Chondrocyte (in vitro differentiated cells): ENCODE data around the gene MOB2. TPM values are rescaled to one million over a fixed set of nuclear protein-coding genes. Genes with fewer than 3 reads are reported as not detected.
A peak's percentile ranks its signal among the peaks of the same experiment; 100 is the strongest.

Experiments
- DNase-seq: peaks from one replicate; pipeline ENCODE4 v3.0.0; 2021; ENCODE audit warnings: mixed read lengths, low spot score
- H3K27ac Mint-ChIP-seq: one replicate; pipeline ENCODE4 v1.8.0; 2021; ENCODE audit warnings: mild to moderate bottlenecking, moderate library complexity, mixed read lengths; ENCODE audit not compliant: unreplicated experiment
- H3K27me3 Mint-ChIP-seq: 2 replicates; pipeline ENCODE4 v1.8.0; 2021; ENCODE audit warnings: low read depth, mixed read lengths
- H3K36me3 Mint-ChIP-seq: 2 replicates; pipeline ENCODE4 v1.8.0; 2021; ENCODE audit warnings: low read depth, mixed read lengths
- H3K4me1 Mint-ChIP-seq: 2 replicates; pipeline ENCODE4 v1.8.0; 2021; ENCODE audit warnings: low read depth, mild to moderate bottlenecking, mixed read lengths
- H3K4me3 Mint-ChIP-seq: one replicate; pipeline ENCODE4 v1.8.0; 2021; ENCODE audit warnings: mild to moderate bottlenecking, moderate library complexity, mixed read lengths; ENCODE audit not compliant: unreplicated experiment
- H3K9me3 Mint-ChIP-seq: 2 replicates; pipeline ENCODE4 v1.8.0; 2021; ENCODE audit warnings: low read depth, mixed read lengths
- long read RNA-seq: library from polyadenylated mRNA; stranded (forward); transcript quantifications from one replicate; pipeline ENCODE4 v2.0.0, GENCODE V29; 2021
- total RNA-seq: library from RNA; stranded (reverse); gene quantifications from 3 replicates; pipeline ENCODE4 v1.2.1, GENCODE V29; 2021
- TF ChIP-seq, protein P1 (sequence below): fragments of 200-600 bp; sonication (generic); IDR thresholded peaks from 2 replicates; pipeline ENCODE4 v1.5.0; 2021; ENCODE audit warnings: antibody characterized with exemption, mild to moderate bottlenecking, moderate library complexity

The MOB2 gene, protein sequence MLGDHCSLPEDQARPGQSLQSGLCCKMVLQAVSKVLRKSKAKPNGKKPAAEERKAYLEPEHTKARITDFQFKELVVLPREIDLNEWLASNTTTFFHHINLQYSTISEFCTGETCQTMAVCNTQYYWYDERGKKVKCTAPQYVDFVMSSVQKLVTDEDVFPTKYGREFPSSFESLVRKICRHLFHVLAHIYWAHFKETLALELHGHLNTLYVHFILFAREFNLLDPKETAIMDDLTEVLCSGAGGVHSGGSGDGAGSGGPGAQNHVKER
- total RNA-seq: 24.9 to 28.0 TPM (median 26.9 TPM) in 3 replicates
- long read RNA-seq, partial matches to known transcripts: 27 of 33 reads
- long read RNA-seq, other reads (novel, unspliced or antisense): 6 of 33 reads

DNA sequence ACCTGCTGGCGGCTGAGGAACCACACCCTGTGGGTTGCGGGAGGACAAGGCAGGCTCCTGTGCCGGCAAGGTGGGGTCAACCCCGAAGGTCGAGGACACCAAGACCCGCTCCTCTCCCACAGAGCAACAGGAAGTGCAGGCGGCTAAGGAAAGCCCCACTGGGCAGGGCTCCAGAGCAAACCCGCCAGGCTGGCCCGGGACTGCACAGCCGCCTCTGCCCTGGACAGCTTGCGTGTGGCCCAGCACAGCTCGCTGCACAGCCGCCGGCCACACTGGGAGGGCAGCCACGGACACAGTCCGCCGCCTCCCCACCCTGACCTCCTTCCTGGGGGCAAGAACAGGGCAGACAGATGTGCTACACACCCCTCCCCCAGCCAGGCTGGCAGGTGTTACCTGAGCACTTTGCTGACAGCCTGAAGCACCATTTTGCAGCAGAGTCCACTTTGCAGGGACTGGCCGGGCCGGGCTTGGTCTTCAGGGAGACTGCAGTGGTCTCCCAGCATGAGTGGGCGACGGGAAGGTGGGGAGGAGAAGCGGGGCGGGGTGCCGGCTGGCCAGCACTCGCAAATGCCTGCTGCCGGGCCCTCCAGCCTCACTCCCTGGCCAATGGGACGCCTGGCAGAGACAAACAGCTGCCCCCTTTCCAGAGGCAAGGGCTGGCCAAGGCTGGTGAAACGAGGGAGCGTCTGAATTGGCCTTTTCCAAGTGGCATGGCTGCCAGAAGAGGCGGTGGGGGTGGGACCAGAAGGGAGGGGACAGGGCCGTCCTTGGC, at the start of gene MOB2:
Gene MOB2 (minus strand): TSS at position 726 of the 772 bp plus-strand sequence. CDS start 223 bp downstream, at position 503.
- TF ChIP-seq, protein P1, sequence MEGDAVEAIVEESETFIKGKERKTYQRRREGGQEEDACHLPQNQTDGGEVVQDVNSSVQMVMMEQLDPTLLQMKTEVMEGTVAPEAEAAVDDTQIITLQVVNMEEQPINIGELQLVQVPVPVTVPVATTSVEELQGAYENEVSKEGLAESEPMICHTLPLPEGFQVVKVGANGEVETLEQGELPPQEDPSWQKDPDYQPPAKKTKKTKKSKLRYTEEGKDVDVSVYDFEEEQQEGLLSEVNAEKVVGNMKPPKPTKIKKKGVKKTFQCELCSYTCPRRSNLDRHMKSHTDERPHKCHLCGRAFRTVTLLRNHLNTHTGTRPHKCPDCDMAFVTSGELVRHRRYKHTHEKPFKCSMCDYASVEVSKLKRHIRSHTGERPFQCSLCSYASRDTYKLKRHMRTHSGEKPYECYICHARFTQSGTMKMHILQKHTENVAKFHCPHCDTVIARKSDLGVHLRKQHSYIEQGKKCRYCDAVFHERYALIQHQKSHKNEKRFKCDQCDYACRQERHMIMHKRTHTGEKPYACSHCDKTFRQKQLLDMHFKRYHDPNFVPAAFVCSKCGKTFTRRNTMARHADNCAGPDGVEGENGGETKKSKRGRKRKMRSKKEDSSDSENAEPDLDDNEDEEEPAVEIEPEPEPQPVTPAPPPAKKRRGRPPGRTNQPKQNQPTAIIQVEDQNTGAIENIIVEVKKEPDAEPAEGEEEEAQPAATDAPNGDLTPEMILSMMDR: no peak
- H3K9me3 Mint-ChIP-seq: no peaks in the 10 kb centered on the region
- no peaks in the 10 kb centered on the region for H3K36me3 Mint-ChIP-seq
- H3K4me3 Mint-ChIP-seq: no peak within 1 kb of the TSS
- peak within 1 kb of the TSS; percentile 12 for H3K27ac Mint-ChIP-seq
- DNase-seq: peak; percentile 90
- no peaks in the 10 kb centered on the region for H3K27me3 Mint-ChIP-seq
- peaks cover 41% of the 10 kb centered on the region for H3K4me1 Mint-ChIP-seq

DNA sequence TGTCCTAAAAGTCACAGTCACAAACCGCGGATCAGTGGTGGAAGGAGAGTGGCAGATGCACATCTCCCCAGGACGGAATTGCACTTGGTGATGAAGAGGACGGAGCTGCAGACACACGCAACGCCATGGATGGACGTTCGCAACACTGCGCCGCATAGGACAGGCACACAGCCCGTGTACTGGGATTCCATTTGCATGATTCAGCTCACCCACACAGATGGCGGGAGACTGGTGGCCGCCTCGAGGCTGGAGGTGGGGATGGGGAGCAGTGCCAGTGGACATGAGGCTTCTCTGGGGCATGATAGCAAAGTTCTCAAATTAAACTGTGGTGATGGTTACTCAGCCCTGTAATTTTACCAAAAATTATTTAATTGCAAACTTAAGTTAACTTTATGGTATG, 48.1 kb upstream of the MOB2 start:
- no peak for DNase-seq
- no peak overlapping the region for H3K27ac Mint-ChIP-seq

DNA sequence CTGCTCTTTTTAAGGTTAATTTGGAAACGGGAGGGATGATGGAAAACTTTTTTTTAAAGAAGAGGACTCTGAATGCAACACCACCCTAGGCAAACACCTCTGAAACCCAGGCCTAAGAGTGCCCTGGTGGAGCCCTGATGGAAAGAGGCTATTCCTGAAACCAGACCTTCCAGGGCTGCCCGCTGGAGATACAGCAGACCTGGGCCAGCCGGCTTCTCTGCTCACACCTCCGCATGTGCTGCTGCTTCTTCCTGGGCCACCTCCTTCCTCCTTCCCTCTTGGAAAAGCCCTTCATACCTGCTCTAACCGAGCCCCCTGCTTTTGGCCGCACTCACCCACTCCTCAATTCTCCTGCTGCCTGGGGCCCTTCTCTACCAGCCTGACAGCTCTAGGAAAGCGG, 47.6 kb upstream of the MOB2 start:
- H3K27ac Mint-ChIP-seq: no peak overlapping the region
- no peaks in the 10 kb centered on the region for H3K36me3 Mint-ChIP-seq
- no peak overlapping the region for H3K4me3 Mint-ChIP-seq
- H3K9me3 Mint-ChIP-seq: peaks cover 3% of the 10 kb centered on the region
- H3K4me1 Mint-ChIP-seq: peaks cover 19% of the 10 kb centered on the region
- peaks cover 12% of the 10 kb centered on the region for H3K27me3 Mint-ChIP-seq
- TF ChIP-seq, protein P1: no peak
- DNase-seq: no peak

More for the DNA sequence above, 48.1 kb upstream of the MOB2 start:
- H3K4me1 Mint-ChIP-seq: peaks cover 19% of the 10 kb centered on the region
- H3K36me3 Mint-ChIP-seq: no peaks in the 10 kb centered on the region
- peaks cover 14% of the 10 kb centered on the region for H3K27me3 Mint-ChIP-seq
- no peak overlapping the region for H3K4me3 Mint-ChIP-seq
- TF ChIP-seq, protein P1: no peak
- peaks cover 3% of the 10 kb centered on the region for H3K9me3 Mint-ChIP-seq

DNA sequence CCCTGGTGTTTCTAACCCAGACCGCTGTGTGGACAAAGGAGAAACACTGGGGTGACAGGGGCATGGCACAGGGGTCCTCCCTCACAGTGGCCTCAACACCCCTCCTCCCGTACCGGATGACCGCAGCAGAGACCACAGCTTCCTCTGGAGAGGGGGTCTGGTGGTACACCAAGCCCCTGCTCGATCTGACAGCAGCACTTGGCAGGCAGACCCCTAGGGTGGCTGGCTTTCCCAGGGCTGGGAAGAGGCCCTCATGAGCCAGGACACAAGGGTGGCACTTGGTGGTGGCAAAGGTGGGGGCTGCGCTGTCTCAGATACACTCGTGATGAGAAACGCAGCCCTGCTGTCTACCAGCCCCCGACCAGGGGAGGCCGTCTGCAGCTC, 46.8 kb upstream of the MOB2 start:
- H3K36me3 Mint-ChIP-seq: no peaks in the 10 kb centered on the region
- TF ChIP-seq, protein P1: no peak
- no peak overlapping the region for H3K27ac Mint-ChIP-seq
- H3K4me1 Mint-ChIP-seq: peaks cover 19% of the 10 kb centered on the region
- H3K4me3 Mint-ChIP-seq: no peak overlapping the region
- H3K9me3 Mint-ChIP-seq: peaks cover 1% of the 10 kb centered on the region
- H3K27me3 Mint-ChIP-seq: peaks cover 7% of the 10 kb centered on the region
- DNase-seq: no peak

DNA sequence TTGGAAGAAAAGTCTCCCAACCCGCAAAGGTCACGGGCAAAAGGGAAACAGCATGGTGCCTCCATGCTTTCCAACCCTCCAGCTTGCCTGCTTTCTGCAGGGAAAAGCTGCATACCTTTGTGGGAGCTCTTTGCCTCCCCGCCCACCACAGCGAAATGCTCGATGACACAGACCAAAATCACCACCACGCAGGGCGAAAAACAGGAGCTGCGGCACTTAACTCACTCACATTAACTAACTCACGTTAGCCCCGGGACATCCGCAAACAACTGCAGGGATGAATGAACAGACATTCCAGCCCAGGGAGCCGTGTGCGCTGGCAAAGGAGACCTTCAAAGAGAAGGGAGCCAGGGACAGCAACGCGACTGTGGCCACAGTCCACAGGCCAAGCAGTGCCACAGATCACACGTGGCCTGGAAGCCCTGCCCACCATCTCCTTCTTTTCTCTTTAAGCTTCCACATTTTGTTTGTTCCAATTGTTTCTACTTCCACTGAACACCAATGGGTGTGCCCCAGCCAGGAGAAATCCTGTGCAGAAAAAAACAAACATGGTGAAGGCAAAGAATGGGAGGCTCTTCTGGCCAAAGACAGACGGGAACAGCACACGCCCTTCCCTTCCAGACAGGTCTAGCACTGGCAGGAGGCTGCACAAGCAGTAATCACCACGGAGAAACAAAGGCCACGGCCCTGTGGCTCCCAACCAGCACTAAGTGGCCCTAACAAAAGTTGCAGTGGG, 46.2 kb upstream of the MOB2 start:
- H3K27me3 Mint-ChIP-seq: peaks cover 2% of the 10 kb centered on the region
- TF ChIP-seq, protein P1: no peak
- H3K36me3 Mint-ChIP-seq: no peaks in the 10 kb centered on the region
- H3K9me3 Mint-ChIP-seq: no peaks in the 10 kb centered on the region
- no peak for DNase-seq
- H3K27ac Mint-ChIP-seq: no peak overlapping the region
- no peak overlapping the region for H3K4me3 Mint-ChIP-seq
- H3K4me1 Mint-ChIP-seq: peaks cover 19% of the 10 kb centered on the region
